IMR-90 (cell line): ENCODE data around the gene HLA-DQB1. TPM values are rescaled to one million over a fixed set of nuclear protein-coding genes. Genes with fewer than 3 reads are reported as not detected.

ENCODE experiments used
- ATAC-seq: fragments of 200-7000 bp; cut with Tn5 transposase; 2 replicates; pipeline ENCODE4 v1.9.1; 2020; ENCODE audit warnings: low read depth, mild to moderate bottlenecking, moderate library complexity
- BruUV-seq: library from RNA; stranded (reverse); fragments of 400-500 nt; replicated peaks from 2 replicates; lab custom pipeline; 2021; lab: Mats Ljungman, UMichigan
- CTCF ChIA-PET: fragments of 300-600 bp; formaldehyde crosslinking; extraction: SDS; loops from one replicate; lab custom pipeline; 2021; ENCODE audit warnings: antibody characterized with exemption; lab: Yijun Ruan, JAX
- POLR2A ChIA-PET: fragments of 300-600 bp; sonication (Branson Sonifier 250); formaldehyde crosslinking; loops from one replicate; lab custom pipeline; 2022; ENCODE audit warnings: antibody characterized with exemption; ENCODE audit not compliant: unreplicated experiment; lab: Charles Lee
- DNase-seq: peaks from one replicate; pipeline ENCODE4 v3.0.0; 2013
- H2AFZ ChIP-seq: replicated peaks from 2 replicates; pipeline ENCODE3; 2013; ENCODE audit warnings: low read length, mild to moderate bottlenecking; ENCODE audit not compliant: poor library complexity
- H2AK5ac ChIP-seq: 2 replicates; pipeline ENCODE4 v1.6.1; 2013; ENCODE audit warnings: low read depth, low read length, inconsistent platforms
- H2AK9ac ChIP-seq: replicated peaks from 2 replicates; pipeline ENCODE3; 2013; ENCODE audit warnings: mild to moderate bottlenecking, low read depth, low read length, moderate library complexity; ENCODE audit not compliant: poor library complexity
- H2BK120ac ChIP-seq: 2 replicates; pipeline ENCODE4 v1.6.1; 2013; ENCODE audit warnings: low read depth, low read length, inconsistent platforms
- H2BK15ac ChIP-seq: 3 replicates; pipeline ENCODE4 v1.6.1; 2013; ENCODE audit warnings: low read depth, low read length, inconsistent platforms
- H2BK20ac ChIP-seq: 2 replicates; pipeline ENCODE4 v1.6.1; 2013; ENCODE audit warnings: low read depth, mild to moderate bottlenecking, inconsistent platforms, low read length, moderate library complexity
- H2BK5ac ChIP-seq: 2 replicates; pipeline ENCODE4 v1.6.1; 2013; ENCODE audit warnings: mild to moderate bottlenecking, low read depth, low read length, inconsistent platforms; ENCODE audit not compliant: poor library complexity, severe bottlenecking
- H3K14ac ChIP-seq: replicated peaks from 2 replicates; pipeline ENCODE4 v1.6.1; 2013; ENCODE audit warnings: low read depth, low read length, inconsistent platforms
- H3K18ac ChIP-seq: 2 replicates; pipeline ENCODE4 v1.6.1; 2013; ENCODE audit warnings: low read depth, low read length, control low read depth
- H3K23ac ChIP-seq: 2 replicates; pipeline ENCODE4 v1.6.1; 2013; ENCODE audit warnings: low read depth, low read length, inconsistent platforms
- H3K27ac ChIP-seq: 2 replicates; pipeline ENCODE4 v1.5.1; 2013; ENCODE audit warnings: mild to moderate bottlenecking, control low read depth, low read length; ENCODE audit not compliant: insufficient read depth
- H3K27me3 ChIP-seq: 2 replicates; pipeline ENCODE4 v1.6.1; 2013; ENCODE audit warnings: low read length; ENCODE audit not compliant: control insufficient read depth, insufficient read depth
- H3K36me3 ChIP-seq: 2 replicates; pipeline ENCODE4 v1.6.1; 2013; ENCODE audit warnings: low read length, mixed read lengths; ENCODE audit not compliant: control insufficient read depth, insufficient read depth
- H3K4ac ChIP-seq: 2 replicates; pipeline ENCODE4 v1.6.1; 2013; ENCODE audit warnings: low read depth, low read length, inconsistent platforms
- H3K4me1 ChIP-seq: 2 replicates; pipeline ENCODE4 v1.6.1; 2013; ENCODE audit warnings: low read length, mixed read lengths; ENCODE audit not compliant: control insufficient read depth, insufficient read depth
- H3K4me2 ChIP-seq: 2 replicates; pipeline ENCODE4 v1.6.1; 2013; ENCODE audit warnings: low read depth, mild to moderate bottlenecking, control low read depth, low read length, moderate library complexity
- H3K4me3 ChIP-seq: 2 replicates; pipeline ENCODE4 v1.5.1; 2013; ENCODE audit warnings: low read depth, mild to moderate bottlenecking, control low read depth, low read length, moderate library complexity; ENCODE audit not compliant: insufficient read depth
- H3K56ac ChIP-seq: 2 replicates; pipeline ENCODE4 v1.6.1; 2013; ENCODE audit warnings: low read length, inconsistent platforms; ENCODE audit not compliant: insufficient read depth; ENCODE audit errors: extremely low read depth
- H3K79me1 ChIP-seq, 2 experiments: 2 replicates each; pipeline ENCODE4 v1.6.1; 2013; ENCODE audit warnings: low read length in 2 of 2, inconsistent platforms in 1 of 2, low read depth in 1 of 2
- H3K9ac ChIP-seq: 2 replicates; pipeline ENCODE4 v1.6.1; 2013; ENCODE audit warnings: low read depth, low read length, control low read depth
- H3K9me1 ChIP-seq: 2 replicates; pipeline ENCODE4 v1.6.1; 2013; ENCODE audit warnings: low read length, inconsistent platforms; ENCODE audit not compliant: insufficient read depth
- H3K9me3 ChIP-seq: 2 replicates; pipeline ENCODE4 v1.6.1; 2013; ENCODE audit warnings: low read length; ENCODE audit not compliant: control insufficient read depth, insufficient read depth
- H4K20me1 ChIP-seq: 2 replicates; pipeline ENCODE4 v1.6.1; 2013; ENCODE audit warnings: low read length, inconsistent platforms; ENCODE audit not compliant: insufficient read depth
- H4K5ac ChIP-seq: 2 replicates; pipeline ENCODE4 v1.6.1; 2013; ENCODE audit warnings: mild to moderate bottlenecking, low read depth, low read length, control low read depth
- H4K8ac ChIP-seq, 2 experiments: 2 replicates each; pipeline ENCODE4 v1.6.1; 2013; ENCODE audit warnings: low read depth in 2 of 2, low read length in 2 of 2, control low read depth in 1 of 2, inconsistent platforms in 1 of 2
- H4K91ac ChIP-seq: 2 replicates; pipeline ENCODE4 v1.6.1; 2013; ENCODE audit warnings: low read depth, low read length, inconsistent platforms; ENCODE audit not compliant: insufficient read depth
- MAZ ChIP-seq: IDR thresholded peaks from 2 replicates; pipeline ENCODE4 v1.6.1; 2012; ENCODE audit warnings: low read depth, mild to moderate bottlenecking, low read length, improper control_type of control experiment, moderate library complexity, borderline replicate concordance
- RFX5 ChIP-seq: IDR thresholded peaks from 2 replicates; pipeline ENCODE4 v1.8.0; 2012; ENCODE audit warnings: low read depth, mild to moderate bottlenecking, low read length, moderate library complexity
- WGBS, 2 experiments: methylation state at CpG; one replicate each; pipeline versions ENCODE4 v1.1.5 to v1.1.7; 2013; ENCODE audit warnings: missing lambda C conversion rate in 2 of 2; ENCODE audit not compliant: insufficient read length in 1 of 2; ENCODE audit errors: extremely low coverage in 2 of 2; 5-methylcytosine and 5-hydroxymethylcytosine counted together
- dilution Hi-C: fragments of 300-500 bp; cut with HindIII; formaldehyde crosslinking; loops from one replicate; pipeline ENCODE4 v1.14.3; 2018; ENCODE audit warnings: low sequenced_read_pairs; ENCODE audit not compliant: unreplicated experiment
- in situ Hi-C: fragments of 300-500 bp; cut with MboI; formaldehyde crosslinking; loops from 3 replicates; pipeline ENCODE4 v1.14.3; 2019; ENCODE audit warnings: low sequenced_read_pairs, inconsistent platforms, mixed read lengths
- intact Hi-C: fragments of 100-400 bp; cut with micrococcal nuclease; formaldehyde crosslinking; loops from 2 replicates; pipeline ENCODE4 v1.10.0; 2022
- polyA plus RNA-seq, 3 experiments: library from polyadenylated mRNA; depleted of rRNA; stranded (reverse); fragments of >200 nt; gene quantifications; 2 replicates each; pipeline ENCODE4 v1.2.3, GENCODE V29; 2012; ENCODE audit warnings: low replicate concordance in 1 of 3
- total RNA-seq: library from RNA; depleted of rRNA; stranded (reverse); fragments of >200 nt; gene quantifications from 2 replicates; pipeline ENCODE4 v1.2.3, GENCODE V29; 2012

HLA-DQB1 gene
- total and polyA plus RNA-seq, 2 of the 4 experiments (the other 2 are of a cell fraction) = not detected

GRCh38 chr6:32627831-32628230, 38.6 kb downstream of the HLA-DQB1 start:
- POLR2A ChIA-PET = no interaction called here
- CTCF ChIA-PET = no interaction called here
- H3K79me1 ChIP-seq = no peaks in the 10 kb centered on the region

More at GRCh38 chr6:32627831-32628230, 38.6 kb downstream of the HLA-DQB1 start:
- Histone ChIP-seq H3K27ac (no peak overlapping the region), H4K5ac (no peak overlapping the region), H3K18ac (no peak overlapping the region), H3K4ac (no peak overlapping the region), H2BK5ac (no peak overlapping the region), H2BK120ac (no peak overlapping the region), H3K9ac (no peak overlapping the region), H3K36me3 (no peaks in the 10 kb centered on the region), H3K4me1 (no peaks in the 10 kb centered on the region), H3K27me3 (no peaks in the 10 kb centered on the region), H3K23ac (no peak overlapping the region), H4K91ac (no peak overlapping the region), H4K8ac (no peak overlapping the region), H2AFZ (no peak overlapping the region), H2BK20ac (no peak overlapping the region), H3K14ac (no peak overlapping the region), H2BK15ac (no peak overlapping the region), H3K4me3 (no peak overlapping the region), H3K56ac (no peak overlapping the region), H2AK5ac (no peak overlapping the region), H3K9me3 (no peaks in the 10 kb centered on the region), H3K4me2 (peak overlapping the region; percentile 28; the same call in 1 of the 2 replicates), H2AK9ac (no peak overlapping the region), H4K20me1 (no peaks in the 10 kb centered on the region), H3K9me1 (no peaks in the 10 kb centered on the region)
- WGBS, 2 experiments = no CpG with 5 or more reads among the region's 3 CpGs
- TF ChIP-seq RFX5 (peak; percentile 99), MAZ (no peak)
- intact Hi-C loops (no loop called here), in situ Hi-C loops (no loop called here), dilution Hi-C loops (no loop called here)
- peak; percentile 43 for DNase-seq
- BruUV-seq = no TSS peak
- ATAC-seq = peak; percentile 83
